Activated gamma-delta T cell treated with anti-CD3 and anti-CD28 coated beads, Interleukin-2, amount 50 U/mL, for 16 hours (primary cell): ENCODE results near the gene SFXN2.
"Not testable (repeated sequence)": the region's sequence is repeated elsewhere in the genome, so short reads cannot be mapped to it uniquely, and the experiment has no call there.

ENCODE experiments used
- DNase-seq: peaks from one replicate; pipeline ENCODE4 v3.0.0-alpha.2; 2020; ENCODE audit warnings: low read depth

Gene SFXN2

DNA sequence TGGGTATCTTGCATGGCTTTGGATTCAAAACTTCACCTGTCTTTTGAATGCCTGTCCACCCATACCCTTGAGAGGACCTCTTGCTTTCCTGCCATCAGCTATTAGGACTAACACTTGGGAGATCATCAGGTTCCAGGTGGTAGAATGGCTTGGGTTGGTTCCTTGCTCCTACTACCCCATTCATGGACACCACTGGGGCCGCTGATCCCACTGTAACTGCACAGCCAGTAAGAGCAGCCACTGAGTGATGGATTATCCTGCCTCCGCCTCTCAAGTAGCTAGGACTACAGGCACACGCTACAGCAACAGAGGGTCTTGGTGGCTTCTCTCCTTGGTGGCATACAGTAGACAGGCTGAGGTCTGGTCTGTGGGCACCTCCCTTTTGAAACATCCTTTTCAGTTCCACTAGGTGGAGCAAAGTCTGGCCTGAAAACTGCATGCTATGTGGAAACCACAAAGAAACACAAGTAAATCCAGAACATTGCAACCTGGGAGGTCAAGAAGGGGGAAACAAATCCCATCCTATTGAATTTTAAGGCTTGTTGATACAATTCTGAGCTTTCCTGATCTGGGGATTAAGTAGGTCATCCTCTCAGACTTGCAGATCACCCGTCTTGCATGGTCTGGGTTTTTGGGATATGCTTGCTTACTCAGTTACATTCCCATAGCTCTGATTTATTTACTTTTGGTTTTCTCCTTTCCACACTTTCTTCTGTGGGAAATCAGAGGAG lies 38.7 kb downstream of the SFXN2 start:
- DNase-seq = peak; percentile 6

- DNase-seq = no peak
Observed at GRCh38 chr10:102753718-102754117, 39.3 kb downstream of the SFXN2 start.

GRCh38 chr10:102757323-102757722 lies 42.9 kb downstream of the SFXN2 start:
- DNase-seq = no peak

- DNase-seq = no peak
Observed at GRCh38 chr10:102758240-102758932, 44.0 kb downstream of the SFXN2 start.

DNA sequence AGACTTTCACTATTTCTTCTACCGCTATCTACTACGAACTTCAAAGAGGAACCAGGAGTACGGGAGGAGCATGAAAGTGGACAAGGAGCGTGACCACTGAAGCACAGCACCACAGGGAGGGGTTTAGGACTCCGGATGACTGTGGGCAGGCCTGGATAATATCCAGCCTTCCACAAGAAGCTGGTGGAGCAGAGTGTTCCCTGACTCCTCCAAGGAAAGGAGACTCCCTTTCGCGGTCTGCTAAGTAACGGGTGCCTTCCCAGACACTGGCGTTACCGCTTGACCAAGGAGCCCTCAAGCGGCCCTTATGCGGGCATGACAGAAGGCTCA lies 44.5 kb downstream of the SFXN2 start:
- not testable (repeated sequence) for DNase-seq

DNA sequence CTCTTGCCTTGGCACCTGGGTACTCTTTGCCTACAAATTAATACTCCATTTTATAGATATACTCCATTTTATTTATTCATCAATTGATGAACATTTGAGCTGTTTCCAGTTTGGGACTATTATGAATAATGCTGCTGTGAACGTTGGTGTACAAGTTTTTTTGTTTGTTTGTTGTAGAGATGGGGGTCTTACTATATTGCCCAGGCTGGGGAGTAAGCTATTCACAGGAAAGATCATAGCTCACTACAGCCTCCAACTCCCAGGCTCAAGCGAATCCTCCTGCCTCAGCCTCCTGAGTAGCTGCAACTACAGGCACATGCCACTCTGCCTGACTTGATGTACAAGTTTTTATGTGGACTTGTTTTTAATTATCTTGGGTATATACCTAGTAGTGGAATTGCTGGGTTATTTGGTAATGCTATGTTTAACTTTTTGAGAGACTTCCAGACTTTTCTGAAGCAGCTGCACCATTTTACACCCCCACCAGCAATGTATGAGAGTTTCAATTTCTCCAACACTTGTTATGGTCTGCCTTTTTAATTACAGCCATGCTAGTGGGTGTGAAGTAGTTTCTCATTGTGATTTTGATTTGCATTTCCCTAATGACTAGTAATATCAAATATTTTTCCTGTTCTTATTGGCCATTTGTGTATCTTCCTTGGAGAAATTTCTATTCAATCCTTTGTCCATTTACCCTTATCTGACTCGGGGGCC lies 45.2 kb downstream of the SFXN2 start:
- no peak for DNase-seq

GRCh38 chr10:102761981-102762380 lies 47.5 kb downstream of the SFXN2 start:
- DNase-seq = no peak

- DNase-seq = no peak
Observed at GRCh38 chr10:102762401-102763015, 48.1 kb downstream of the SFXN2 start.

- DNase-seq = no peak
Observed at GRCh38 chr10:102763037-102763607, 48.7 kb downstream of the SFXN2 start.

DNA sequence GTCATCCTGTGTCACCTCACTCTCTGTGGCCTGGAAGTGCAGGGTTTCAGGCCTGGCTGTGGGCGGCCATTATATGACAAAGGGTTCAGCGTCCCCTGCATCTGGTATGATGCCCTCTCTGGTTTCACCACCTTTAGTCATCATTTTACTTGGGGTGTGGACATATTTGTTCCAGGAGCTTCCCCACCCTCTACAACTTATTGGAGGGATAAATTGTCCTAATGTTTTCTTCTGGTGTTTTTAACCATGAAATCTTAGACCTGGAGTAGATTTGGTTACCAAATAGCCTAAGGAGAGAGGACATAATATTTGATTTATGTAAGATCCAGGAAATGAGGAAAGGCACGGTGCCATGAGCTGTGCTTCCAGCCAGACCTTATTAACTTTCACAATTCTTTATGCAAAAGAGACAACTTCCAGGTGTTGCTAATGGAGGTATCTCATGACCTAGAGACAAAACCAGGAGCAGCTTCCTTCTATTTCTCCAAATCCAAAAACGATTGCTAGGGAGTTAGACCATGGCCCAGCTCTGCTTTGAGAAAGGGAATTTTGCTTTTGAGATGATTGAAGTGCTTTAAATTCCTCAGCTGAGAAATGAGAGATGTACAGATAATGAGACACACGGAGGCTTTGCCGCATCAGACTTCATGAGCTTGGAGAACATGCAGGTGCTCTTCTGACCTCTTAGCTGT lies 50.2 kb downstream of the SFXN2 start:
- DNase-seq = no peak

- no peak for DNase-seq
Observed at GRCh38 chr10:102765336-102765735, 50.9 kb downstream of the SFXN2 start.

DNA sequence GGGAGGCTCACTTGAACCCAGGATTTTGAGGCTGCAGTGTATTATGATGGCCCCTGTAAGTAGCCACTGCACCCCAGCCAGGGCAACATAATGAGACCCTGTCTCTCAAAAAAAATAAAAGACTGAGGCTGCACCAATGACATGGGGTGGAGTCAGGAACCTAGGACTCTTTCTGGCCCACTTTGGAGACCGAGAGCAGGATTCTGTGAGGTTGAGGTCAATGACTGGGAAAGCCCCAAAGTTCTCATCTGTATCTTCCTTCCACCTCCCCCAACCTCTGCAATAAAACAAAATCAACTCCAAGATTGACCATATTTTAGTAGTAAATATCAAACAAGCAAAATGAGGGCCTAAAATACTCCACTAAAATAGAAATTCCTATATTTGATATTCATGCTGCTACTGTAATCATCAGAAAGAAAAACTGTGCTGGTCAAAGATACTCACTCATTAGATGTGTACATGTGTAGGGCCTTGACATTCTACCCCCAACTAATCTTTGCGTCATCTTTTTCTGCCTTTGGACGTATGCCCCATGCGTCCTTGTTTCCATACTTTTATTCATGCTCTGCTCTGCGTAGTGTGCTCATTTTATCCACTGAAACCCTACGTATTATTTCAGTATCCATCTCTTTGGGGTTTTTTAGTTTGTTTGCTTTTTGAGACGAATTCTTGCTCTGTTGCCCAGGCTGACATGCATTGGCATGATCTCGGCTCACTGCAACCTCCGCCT lies 53.2 kb downstream of the SFXN2 start:
- DNase-seq = no peak

GRCh38 chr10:102769375-102770107 lies 55.1 kb downstream of the SFXN2 start:
- DNase-seq = no peak

GRCh38 chr10:102770108-102770482 lies 55.7 kb downstream of the SFXN2 start:
- DNase-seq = no peak

GRCh38 chr10:102770792-102771191 lies 56.4 kb downstream of the SFXN2 start:
- DNase-seq = no peak

- DNase-seq = no peak
Observed at GRCh38 chr10:102773320-102773719, 58.9 kb downstream of the SFXN2 start.

DNA sequence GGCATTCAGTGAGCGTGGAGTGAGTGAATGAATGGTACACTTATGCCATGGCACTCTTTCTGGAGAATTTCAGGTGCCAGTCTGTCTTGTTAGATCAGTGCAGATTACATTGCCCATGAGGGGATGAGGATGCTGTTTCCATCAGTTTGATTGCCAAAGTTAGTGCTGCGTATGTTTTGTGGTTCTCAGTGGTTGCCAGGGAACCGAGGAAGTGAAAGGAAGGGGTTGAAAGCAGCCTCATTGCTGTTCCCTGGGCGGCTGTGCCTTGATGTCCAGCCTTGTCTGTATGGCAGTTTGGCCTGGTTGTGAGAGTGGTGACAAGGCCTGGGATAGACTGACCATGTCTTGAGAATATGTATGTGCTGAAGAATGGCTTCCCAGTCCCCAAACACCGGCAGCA lies 59.5 kb downstream of the SFXN2 start:
- DNase-seq = no peak

GRCh38 chr10:102775201-102775934 lies 60.9 kb downstream of the SFXN2 start:
- DNase-seq = no peak

DNA sequence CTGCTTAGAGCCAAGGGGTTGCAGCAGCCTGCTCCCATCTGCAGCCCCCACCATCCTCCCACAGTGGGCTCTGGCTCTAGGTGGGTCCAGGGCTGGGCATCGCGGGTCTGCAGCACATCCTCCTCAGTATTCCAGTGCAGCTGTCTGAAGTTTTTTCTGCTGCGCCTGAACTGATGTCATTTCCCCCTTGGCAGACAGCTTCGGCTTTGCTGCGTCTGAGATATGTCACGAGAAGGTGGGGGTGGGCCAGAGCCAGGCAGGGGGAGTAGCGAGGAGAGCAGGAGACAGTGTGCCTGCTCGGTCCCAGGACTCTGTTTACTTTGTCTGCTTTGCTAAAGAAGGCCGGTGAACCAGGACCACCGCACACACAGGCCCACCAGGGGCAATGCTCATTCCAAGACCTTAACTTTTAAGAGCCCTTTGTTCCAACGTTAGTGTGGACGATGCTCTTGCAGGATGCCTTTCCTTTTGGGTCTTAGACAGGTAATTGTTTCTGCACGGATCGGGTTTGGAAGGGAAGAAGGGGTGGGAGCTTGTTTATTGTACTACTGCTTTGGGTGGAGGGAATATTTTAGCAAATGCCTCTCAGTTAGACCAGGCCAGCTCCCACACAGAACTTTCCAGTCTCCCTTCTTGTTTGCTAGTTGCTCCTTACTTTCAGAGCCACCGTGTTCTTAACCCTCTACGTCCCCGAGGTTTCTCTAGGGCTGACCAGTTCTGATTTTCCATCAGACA lies 61.7 kb downstream of the SFXN2 start:
- no peak for DNase-seq
